Measurements from ENCODE around the gene TOX3. TPM values are rescaled to one million over a fixed set of nuclear protein-coding genes. Genes with fewer than 3 reads are reported as not detected.
A peak's percentile ranks its signal among the peaks of the same experiment; 100 is the strongest.

TOX3 gene
- total and polyA plus RNA-seq, 2 of the 8 experiments (the other 6 are each of a cell fraction or from before 2014, with no cell fraction given): 16.7 to 31.2 TPM

- H2AFZ ChIP-seq (ENCODE audit: low read length): no peak overlapping the region
- no peak for FAIRE-seq
- 100% methylated on average over 1 of the region's 1 CpG; no CpG with 5 or more reads in 1 of the 2 experiments for WGBS, 2 experiments (ENCODE audit: extremely low coverage in 1 of 2, insufficient coverage in 1 of 2, insufficient read length in 1 of 2, insufficient replicate concordance in 2 of 2, low coverage in 1 of 2, low lambda C conversion rate in 2 of 2, missing lambda C conversion rate in 1 of 2)
- TF ChIP-seq FOSL1 (IDR thresholded peaks at IDR 0.05; ENCODE audit: insufficient read depth, low read depth, low read length) (no peak), CBX5 (IDR thresholded peaks at IDR 0.05; ENCODE audit: low read depth, low read length) (no peak), CREB1 (IDR thresholded peaks at IDR 0.05) (no peak), RFX5 (IDR thresholded peaks at IDR 0.05; ENCODE audit: borderline replicate concordance, low read depth, low read length) (no peak), SIRT6 (IDR thresholded peaks at IDR 0.05; ENCODE audit: low read length) (no peak), CEBPB (IDR thresholded peaks at IDR 0.05; ENCODE audit: low read depth, low read length) (no peak), ZNF274 (IDR thresholded peaks at IDR 0.05; ENCODE audit: borderline replicate concordance, extremely low read depth, low read length) (no peak), RBBP5 (IDR thresholded peaks at IDR 0.05; ENCODE audit: borderline replicate concordance, low read depth, low read length) (no peak), CHD1 (IDR thresholded peaks at IDR 0.05; ENCODE audit: low read depth, low read length) (no peak)
Observed at GRCh38 chr16:52572656-52573055, 25.7 kb upstream of the TOX3 start.

More at GRCh38 chr16:52572656-52573055, 25.7 kb upstream of the TOX3 start:
- Histone ChIP-seq H3K79me1 (ENCODE audit: low read depth, low read length) (no peaks in the 10 kb centered on the region), H3K36me3 (ENCODE audit: control insufficient read depth in 2 of 4, insufficient read depth in 4 of 4, low read length in 3 of 4) (no peaks in the 10 kb centered on the region), H4K5ac (ENCODE audit: insufficient read length, low read depth, low read length) (no peak overlapping the region), H2AK5ac (ENCODE audit: low read depth, low read length) (no peak overlapping the region), H3K9me3 (ENCODE audit: insufficient read depth in 2 of 2, low read depth in 1 of 2, low read length in 1 of 2) (peaks cover 0 to 6% of the 10 kb centered on the region in 2 experiments; a peak in 1 of 4 replicates), H2BK12ac (ENCODE audit: low read depth, low read length) (no peak overlapping the region), H2BK5ac (ENCODE audit: low read depth, low read length) (no peak overlapping the region), H3K14ac (ENCODE audit: insufficient read length) (no peak overlapping the region), H3K4me3 (ENCODE audit: extremely low read depth in 1 of 4, insufficient read depth in 2 of 4, low read depth in 3 of 4, low read length in 4 of 4) (no peak overlapping the region), H3K79me2 (ENCODE audit: control insufficient read depth in 1 of 2, insufficient read depth in 2 of 2, low read length in 2 of 2) (no peaks in the 10 kb centered on the region), H2BK120ac (replicated peaks; ENCODE audit: low read depth, low read length) (no peak overlapping the region), H2BK20ac (ENCODE audit: low read length) (no peak overlapping the region), H3K4me2 (ENCODE audit: insufficient read depth in 1 of 2, low read depth in 2 of 2, low read length in 2 of 2) (no peak overlapping the region), H3K56ac (replicated peaks; ENCODE audit: insufficient read length, low read depth, low read length) (no peak overlapping the region), H3K9ac (replicated peaks in 1 of 4; ENCODE audit: extremely low read depth in 1 of 4, low read depth in 3 of 4, low read length in 3 of 4) (no peak overlapping the region), H2BK15ac (ENCODE audit: low read length) (peak overlapping the region; percentile 14; the same call in 1 of the 2 replicates), H4K91ac (replicated peaks; ENCODE audit: insufficient read length, low read length) (no peak overlapping the region), H4K8ac (ENCODE audit: extremely low read depth, insufficient read depth, low read length) (no peak overlapping the region), H3K4ac (replicated peaks; ENCODE audit: insufficient read length, low read depth, low read length) (no peak overlapping the region), H3K23ac (ENCODE audit: insufficient read length) (no peak overlapping the region), H3K27me3 (replicated peaks in 1 of 4; ENCODE audit: control insufficient read depth in 3 of 4, extremely low read depth in 1 of 4, insufficient read depth in 3 of 4, low read length in 3 of 4) (no peaks in the 10 kb centered on the region), H3K23me2 (ENCODE audit: low read depth, low read length) (no peaks in the 10 kb centered on the region), H4K20me1 (replicated peaks in 1 of 2; ENCODE audit: control insufficient read depth in 1 of 2, insufficient read depth in 2 of 2, low read length in 2 of 2) (no peaks in the 10 kb centered on the region), H3K4me1 (replicated peaks in 1 of 4; ENCODE audit: control insufficient read depth in 3 of 4, insufficient read depth in 4 of 4, low read length in 3 of 4) (no peaks in the 10 kb centered on the region), H3K18ac (ENCODE audit: extremely low read depth, low read length) (no peak overlapping the region), H3K27ac (ENCODE audit: low read depth, low read length) (no peak overlapping the region)
- POLR2A ChIA-PET (ENCODE audit: partially characterized antibody): no interaction called here
- no peak for DNase-seq (ENCODE audit: low read depth in 1 of 2, low spot score in 2 of 2)
- CTCF ChIA-PET (ENCODE audit: partially characterized antibody): interaction anchor here (1.0 kb wide), 1 partner anchor 381 kb away, joined by 3 read pairs; no protein-coding TSS in a partner anchor

Measured in H1 (cell line).